Measurements from ENCODE around the gene SCAMP4.

DNA sequence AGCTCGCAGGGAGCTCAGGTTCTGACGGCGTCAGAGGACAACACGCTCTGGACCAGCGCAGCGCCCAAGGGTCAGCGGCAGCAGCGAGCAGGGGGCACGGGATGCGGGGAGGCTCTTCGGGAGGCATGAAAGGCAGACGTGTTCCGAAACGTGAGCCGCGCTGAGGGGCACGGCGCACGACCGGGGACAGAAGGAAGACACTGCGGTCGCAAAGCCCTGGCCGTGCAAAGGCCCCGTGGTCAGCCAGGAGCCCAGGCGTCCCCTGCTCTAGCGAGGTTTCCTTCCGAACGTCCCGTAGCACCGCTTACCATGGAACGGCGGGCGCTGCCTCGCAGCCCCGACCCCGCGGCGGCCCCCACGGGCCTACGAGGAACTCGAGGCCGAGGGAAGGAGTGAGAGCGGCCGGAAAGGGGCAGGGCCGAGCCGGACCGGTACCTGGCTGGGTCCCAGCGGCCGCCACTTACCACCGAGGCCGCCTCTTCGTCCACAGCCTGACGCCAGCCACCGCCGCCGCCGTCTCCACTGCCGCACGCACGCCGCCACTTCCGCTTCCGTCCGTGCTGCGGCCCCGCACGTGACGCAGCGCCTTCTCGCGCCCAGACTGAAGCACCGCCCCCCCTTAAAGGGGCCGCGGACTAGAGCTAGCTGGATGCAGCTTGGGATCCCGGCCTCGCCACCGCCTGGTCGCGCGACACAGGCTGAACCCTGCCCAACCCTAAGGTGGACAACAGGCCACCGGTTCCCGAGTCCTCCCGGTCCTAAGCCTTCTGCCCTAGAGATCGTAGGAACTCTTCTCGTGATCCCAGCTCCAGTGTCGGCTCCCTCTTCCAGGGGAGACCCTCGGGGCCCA lies 29.3 kb upstream of the SCAMP4 start:
- TF ChIP-seq, protein P1, sequence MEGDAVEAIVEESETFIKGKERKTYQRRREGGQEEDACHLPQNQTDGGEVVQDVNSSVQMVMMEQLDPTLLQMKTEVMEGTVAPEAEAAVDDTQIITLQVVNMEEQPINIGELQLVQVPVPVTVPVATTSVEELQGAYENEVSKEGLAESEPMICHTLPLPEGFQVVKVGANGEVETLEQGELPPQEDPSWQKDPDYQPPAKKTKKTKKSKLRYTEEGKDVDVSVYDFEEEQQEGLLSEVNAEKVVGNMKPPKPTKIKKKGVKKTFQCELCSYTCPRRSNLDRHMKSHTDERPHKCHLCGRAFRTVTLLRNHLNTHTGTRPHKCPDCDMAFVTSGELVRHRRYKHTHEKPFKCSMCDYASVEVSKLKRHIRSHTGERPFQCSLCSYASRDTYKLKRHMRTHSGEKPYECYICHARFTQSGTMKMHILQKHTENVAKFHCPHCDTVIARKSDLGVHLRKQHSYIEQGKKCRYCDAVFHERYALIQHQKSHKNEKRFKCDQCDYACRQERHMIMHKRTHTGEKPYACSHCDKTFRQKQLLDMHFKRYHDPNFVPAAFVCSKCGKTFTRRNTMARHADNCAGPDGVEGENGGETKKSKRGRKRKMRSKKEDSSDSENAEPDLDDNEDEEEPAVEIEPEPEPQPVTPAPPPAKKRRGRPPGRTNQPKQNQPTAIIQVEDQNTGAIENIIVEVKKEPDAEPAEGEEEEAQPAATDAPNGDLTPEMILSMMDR (IDR thresholded peaks at IDR 0.05) = peak in 1 of 4 experiments; percentile 24
- TF ChIP-seq POLR2A (IDR thresholded peaks at IDR 0.05) = peak; percentile 93 to 94
